Lung microvascular endothelial cell (primary cell): ENCODE measurements around the gene FAM3A. TPM values are rescaled to one million over a fixed set of nuclear protein-coding genes. Genes with fewer than 3 reads are reported as not detected.
"Not testable (repeated sequence)": the region's sequence is repeated elsewhere in the genome, so short reads cannot be mapped to it uniquely, and the experiment has no call there.

ENCODE experiments used
- DNase-seq, 2 donors: peaks; one replicate each; pipeline versions ENCODE4 v3.0.0 to v3.0.0-alpha.2; 2010; ENCODE audit warnings: low read depth in 2 of 2
- total RNA-seq: library from RNA; depleted of rRNA; stranded (reverse); fragments of >200 nt; gene quantifications from 2 replicates; pipeline ENCODE4 v1.2.1, GENCODE V29; 2014

Gene FAM3A, protein sequence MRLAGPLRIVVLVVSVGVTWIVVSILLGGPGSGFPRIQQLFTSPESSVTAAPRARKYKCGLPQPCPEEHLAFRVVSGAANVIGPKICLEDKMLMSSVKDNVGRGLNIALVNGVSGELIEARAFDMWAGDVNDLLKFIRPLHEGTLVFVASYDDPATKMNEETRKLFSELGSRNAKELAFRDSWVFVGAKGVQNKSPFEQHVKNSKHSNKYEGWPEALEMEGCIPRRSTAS
- 13.3 and 20.8 TPM in 2 replicates for total RNA-seq

DNA sequence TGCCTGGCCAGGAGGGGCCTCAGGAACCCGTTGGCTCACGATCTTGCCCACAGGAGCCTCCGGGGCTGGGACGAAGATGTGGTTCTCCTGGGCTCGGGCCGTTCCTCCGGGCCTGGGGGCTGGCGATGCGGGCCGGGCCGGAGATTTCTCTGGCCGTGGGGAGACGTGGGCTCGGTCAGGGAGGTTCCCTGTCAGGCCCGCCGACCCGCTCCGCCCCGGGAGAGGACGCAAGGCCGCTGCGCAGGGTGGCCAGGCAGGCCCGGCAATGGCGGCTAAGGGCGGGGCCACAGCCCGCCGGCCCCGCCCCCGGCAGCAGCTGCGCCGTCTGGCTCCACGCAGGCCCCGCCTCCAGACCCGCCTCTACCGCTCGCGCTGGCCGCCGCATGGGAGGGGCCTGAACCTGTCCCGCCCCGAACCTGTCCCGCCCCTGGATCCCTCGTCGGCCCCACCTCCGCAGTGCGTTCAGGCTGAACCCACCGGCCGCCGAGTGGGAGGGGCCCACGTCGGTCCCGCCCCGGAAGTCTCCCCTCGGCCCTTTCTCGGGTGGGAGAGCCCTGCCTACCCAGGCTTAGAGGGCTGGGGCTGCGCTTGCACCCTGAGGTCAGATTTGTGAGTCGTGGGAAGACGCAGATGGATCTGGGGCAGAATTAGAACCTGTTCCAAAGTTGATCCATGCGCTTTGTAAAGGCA is at the start of gene FAM3A:
Gene FAM3A, minus strand, starts transcription at position 267 of the 690 bp plus-strand sequence. CDS start 460 bp downstream, outside the sequence.
- peak; percentile 92 to 94 for DNase-seq

DNA sequence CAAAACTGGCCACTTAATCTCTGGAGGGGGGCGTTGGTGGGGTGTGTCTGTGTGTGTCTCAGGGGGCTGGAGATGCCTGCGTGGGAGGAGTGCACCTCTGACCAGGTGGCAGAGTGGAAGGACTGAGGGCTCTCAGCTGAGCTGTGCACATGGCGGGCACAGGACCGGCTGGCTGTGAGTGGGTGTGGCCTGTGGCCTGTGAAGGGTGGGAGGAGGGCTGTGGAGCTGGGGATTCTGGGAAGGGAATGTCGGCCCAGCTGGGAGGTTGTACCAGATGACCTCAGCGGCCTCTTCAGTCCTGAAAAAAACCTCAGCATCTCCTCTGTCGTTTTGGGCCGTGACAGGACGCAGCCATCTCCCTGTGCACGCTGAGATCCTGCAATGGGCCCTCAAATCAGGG is 46.3 kb upstream of the FAM3A start:
- DNase-seq: not testable (repeated sequence)

DNA sequence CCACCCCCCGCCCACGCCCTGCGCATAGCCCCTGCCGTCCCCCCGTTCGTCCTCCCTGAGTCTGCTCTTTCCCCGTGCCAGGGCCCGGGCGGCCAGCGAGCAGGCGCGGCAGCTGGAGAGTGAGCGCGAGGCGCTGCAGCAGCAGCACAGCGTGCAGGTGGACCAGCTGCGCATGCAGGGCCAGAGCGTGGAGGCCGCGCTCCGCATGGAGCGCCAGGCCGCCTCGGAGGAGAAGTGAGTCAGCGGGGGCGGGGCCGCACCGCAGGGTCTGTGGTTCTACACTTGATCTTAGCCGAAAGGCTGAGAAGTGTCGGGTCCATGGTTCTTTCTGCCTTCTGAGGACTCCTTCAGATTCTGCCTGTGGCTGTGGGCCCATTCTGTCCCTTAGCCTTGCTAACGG is 44.3 kb upstream of the FAM3A start:
- not testable (repeated sequence) for DNase-seq

DNA sequence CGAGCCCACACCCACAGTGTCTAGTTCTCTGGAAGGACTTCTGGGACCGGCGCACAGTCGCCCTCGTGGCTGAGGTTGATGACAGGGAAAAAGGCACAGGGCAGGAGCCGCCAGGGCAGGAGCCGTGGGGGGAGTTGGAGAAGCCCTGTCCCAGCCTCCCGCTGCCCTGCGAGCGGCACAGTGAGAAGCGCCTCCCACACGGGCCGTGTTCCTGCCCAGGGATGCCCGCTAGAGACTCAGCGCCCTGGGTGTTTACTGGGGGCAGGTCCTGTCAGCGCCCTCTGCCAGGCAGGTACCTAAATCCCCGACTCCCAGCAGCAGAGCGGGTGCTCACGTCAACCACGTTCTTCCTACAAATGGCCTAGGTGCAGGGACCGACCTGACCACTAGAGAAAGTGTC is 42.9 kb upstream of the FAM3A start:
- DNase-seq: not testable (repeated sequence)

DNA sequence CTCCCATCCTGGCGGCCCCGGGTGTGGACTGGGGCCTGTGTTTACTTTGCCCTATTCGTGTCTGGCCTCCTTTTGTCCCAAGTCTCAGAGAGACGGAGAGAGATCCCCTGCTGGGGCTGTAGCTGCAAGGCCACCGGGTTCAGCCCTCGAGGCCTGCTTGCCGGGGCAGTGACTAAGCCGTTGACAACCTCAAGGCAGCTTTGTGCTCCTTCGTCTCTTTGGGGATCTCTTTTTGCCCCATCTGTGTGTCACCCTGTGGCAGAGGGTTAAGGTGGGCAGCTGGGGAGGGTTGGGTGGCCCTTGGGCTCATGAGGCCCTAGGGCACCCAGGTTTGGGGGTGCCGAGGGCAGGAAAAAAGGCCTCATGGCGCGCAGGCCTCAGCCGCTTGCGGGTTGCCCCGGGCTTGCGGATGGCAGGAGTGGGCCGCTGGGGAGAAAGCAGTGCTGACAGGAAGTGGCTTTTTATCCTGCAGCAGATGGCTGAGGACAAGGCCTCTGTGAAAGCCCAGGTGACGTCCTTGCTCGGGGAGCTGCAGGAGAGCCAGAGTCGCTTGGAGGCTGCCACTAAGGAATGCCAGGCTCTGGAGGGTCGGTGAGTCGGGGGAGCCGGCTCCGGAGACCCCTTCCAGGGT is 42.1 kb upstream of the FAM3A start:
- DNase-seq: not testable (repeated sequence)

DNA sequence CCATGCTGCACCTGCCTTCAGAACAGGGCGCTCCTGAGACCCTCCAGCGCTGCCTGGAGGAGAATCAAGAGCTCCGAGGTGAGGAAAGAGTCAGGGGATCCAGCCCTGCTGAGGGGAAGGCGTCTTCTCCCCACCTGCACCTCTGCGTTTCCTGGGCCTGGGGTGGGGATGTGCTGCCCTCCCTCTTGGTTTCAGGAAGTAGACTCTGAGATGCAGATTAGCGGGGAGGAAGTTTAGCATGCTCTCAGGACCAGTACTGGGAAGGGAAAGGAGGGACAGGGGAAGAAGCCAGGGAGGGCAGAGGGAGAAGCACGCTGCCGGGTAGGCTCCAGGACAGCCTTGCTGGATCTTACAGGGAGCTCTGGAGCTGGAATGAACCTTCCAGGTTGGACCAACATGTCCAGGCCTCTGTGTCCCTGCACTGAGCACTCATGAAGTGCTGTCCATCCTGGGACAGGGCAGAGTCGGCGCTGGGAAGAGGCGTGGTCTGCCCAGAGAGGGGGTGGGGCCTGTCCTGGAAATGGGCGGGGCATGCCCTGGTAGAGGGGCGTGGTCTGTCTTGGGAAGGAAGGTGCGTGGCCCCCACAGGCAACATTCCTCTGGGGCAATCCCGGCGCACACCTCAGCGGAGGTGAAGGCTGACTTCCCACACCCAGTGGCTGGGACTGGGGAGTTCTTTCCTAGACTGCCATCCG is 36.2 kb upstream of the FAM3A start:
- DNase-seq: not testable (repeated sequence)

DNA sequence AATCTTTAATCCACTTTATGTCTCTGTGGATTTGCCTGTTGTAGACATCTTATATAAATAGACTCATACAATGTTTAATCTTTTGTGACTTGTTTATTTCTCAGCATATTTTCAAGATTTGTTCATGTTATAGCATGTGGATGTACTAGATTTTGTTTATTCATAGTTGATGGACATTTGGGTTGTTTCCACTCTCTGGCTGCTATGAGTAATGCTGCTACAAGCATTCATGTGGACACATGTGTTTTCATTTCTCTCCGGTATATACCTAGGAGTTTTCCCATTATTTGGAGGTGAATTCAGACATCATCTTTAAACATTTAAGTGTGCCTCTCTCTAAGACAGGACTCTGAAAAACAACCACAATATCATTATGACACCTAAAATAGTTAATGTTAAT is 33.7 kb upstream of the FAM3A start:
- no peak for DNase-seq

DNA sequence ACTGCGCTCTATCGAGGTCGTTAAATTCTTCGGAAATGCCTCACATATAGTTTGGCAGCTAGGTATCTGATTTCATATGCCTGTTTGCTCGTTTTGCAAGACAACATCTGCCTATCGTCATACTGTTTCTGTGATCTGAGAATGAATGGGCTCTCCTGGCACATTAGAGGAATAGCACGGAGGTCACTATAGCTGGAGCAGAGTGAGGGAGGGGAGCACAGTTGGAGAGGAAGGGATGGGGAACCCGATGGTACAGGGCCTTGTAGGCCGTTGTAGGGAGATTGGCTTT is 31.9 kb upstream of the FAM3A start:
- peak in 1 of 2 donors; percentile 37 for DNase-seq

DNA sequence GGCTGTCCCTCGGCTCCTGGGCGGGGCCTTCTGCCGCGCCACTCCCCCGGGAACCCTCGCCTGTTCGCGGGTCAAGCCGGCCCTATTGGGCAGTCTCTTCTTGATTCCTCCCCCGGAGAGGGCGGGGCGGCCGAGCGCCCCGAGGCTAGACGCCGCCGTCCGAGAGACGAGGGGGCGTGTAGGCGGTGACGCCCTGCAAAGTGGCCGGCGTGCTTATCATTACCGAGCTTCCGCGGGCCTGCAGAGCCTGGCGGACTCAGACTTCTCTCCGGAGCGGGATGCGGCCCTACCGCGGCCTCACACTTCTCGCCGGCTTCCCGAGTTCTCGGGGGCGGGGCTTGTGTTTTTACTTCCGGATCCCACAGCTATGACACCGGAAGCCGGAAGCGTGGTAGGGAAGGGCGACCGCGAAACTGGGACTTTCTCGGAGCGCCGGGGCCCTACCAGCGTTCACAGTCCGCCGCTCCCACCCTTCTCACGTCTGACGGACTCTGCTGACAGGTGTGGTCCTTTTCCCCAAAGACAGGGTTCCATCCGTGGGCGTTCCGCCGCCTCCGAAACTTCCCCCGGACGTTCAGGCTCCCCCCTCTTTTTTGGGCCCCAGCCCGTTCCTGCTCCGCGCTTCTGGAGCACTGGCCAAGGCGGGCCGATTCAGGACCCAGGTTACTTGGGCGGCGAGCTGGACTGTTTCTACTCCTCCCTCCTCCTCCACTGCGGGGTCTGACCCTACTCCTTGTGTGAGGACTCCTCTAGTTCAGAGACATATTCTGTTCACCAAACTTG is 31.4 kb upstream of the FAM3A start, which contains the start of gene IKBKG:
Gene IKBKG, plus strand, starts transcription at position 376 of the 783 bp plus-strand sequence. CDS start 4,383 bp downstream, outside the sequence.
- peak; percentile 91 to 93 for DNase-seq

DNA sequence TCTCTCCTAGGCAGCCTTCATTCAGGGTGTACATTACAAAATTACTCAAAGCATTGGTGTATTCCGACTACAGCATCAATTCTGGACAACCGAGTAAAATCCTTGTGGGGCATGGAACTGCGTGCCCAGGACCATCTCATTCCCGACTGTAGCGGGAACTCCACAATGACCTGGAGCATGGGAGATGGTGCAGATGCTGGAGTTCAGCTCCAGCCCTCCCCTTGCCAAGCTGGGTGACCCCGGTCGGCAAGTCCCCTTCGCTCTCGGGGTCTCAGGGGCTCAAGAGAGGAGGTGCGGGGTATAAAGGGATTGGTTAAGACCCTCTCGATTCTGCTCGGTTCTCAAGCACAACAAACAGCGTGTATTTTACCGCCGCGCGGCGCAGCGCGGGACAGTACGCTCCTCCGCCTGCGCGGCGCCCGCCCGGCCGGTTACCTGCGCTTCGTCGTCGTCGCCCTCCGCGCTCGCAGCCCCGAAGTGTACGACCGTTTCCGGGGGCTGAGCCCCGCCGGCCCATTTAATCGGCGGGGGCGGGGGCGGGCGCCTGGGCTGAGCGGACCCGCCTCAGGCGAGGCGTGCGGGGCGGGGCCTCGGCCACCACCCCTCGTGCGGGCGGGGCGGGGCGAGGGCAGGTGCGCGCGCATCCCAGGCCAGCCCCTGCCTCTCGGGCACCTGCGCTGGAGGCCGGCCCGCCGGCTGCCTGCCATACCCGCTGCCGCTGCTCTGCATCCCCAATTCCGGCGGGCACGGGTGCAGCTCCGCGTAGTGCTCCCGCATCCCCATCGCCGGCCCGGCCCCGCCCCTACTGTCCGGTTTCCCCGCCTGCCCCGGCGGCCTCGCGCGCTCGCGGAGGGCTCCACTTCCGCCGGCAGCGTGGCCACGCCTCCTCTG is 30.6 kb upstream of the FAM3A start, which contains the start of gene G6PD:
Gene G6PD, minus strand, starts transcription at position 493 of the 891 bp plus-strand sequence. CDS start 691 bp downstream, outside the sequence.
- DNase-seq: peak; percentile 66 to 74

DNA sequence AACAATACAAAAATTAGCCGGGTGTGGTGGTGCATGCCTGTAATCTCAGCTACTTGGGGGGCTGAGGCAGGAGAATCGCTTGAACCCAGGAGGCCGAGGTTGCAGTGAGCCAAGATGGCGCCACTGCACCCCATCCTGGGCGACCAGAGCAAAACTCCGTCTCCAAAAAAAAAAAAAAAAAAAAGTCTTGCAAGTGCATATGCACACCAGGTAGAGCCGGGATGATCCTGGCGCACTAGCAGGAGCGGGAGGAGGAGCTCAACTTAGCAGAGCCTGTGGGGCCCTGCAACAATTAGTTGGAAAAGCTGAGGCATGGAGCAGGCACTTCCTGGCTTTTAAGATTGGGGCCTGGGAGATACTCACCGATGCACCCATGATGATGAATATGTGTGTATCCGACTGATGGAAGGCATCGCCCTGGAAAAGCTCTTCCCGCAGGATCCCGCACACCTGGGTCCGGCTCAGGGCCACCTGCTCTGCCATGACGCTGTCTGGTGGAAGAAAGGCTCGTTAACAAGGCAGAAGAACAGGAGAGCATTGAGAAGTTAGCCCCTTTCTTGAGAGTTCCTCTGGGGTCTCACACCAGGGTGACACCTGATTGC is 29.7 kb upstream of the FAM3A start:
- no peak for DNase-seq

DNA sequence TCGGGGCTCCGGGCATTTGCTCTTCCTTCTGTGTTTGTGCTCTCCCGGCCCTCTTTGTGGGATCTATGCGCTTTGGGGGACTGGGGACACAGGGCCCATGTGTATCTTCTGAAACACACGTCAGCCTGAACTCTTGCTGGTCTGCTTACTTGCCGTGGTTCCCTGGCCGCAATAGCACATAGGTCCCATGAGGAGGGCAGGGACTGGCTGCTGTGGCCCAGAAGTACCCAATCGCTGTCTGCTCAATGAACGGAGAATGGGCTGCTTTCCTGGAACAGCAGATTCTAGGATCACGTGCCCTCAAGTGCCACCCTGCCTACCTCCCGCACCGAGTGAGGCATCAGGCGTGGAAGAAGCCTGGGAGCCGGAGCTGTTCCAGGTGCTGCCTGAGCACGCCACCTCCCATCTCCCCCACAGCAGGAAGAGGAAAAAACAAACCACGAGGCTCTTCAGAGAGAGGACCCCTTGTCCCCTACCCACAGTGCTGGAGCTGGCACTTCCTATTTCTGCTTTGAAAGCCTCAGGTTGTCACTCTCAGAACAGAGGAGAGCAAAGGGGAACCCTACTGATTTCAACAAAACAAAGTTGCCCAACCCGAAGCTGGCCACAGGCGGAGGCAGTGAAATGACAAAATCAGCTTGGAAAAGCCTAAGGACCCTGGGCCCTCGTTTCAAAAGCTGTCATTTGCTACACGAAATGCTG is 26.8 kb upstream of the FAM3A start:
- DNase-seq: peak in 1 of 2 donors; percentile 39

DNA sequence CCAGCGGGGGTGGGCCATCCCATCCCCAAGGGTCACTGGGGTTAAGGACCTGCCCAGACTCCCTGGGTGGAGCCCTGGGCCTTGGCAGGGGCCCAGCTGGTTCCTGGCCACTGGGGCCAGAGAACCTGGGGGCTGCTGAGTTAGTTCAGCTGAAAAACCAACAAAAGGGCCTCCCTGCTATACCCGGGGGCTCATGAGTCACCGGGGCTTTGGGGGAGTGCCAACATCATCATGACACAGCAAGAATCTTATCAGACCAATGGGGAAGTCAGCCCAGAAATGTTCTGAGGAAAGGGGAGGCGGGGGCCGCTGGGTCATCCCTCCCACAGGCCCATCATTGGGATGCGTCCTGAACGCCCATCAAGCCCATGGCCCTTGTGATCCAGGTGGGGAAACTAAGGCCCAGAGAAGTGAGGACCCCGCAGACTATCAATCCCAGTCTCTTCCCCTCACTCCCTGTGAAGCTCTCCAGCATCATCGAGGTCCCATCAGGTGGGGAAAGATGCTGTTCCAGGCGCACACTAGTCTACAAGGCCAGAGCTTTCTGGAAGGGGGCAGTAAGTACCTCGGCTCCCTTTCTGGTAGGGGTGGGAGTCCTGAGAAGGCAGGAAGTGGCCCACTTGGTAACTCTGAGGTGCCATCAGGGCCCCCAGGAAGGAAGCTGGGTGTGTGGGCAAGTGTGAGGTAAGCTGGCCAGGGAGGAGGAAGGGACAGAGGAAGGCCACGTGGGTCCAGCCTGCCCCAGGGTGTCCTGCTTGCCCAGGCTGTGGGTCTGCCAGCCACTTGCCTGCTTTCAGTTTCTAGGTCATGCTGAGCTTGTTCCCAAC is 26.1 kb upstream of the FAM3A start:
- DNase-seq: peak; percentile 92 to 93

DNA sequence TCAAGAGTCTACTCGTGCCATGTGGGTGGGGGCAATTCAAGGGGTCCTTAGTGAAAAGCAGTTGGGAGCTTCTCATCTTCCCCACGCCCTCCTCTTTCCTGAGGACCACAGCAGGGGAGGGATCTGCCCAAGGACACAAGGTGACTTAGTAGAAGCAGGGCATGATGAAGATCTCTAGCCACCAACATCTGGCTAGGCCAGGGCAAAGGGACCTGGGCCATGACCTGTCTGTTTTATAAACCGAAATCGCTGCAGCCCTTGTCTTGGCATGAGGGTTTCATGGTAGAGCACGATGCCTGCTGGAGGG is 25.5 kb upstream of the FAM3A start:
- no peak for DNase-seq

DNA sequence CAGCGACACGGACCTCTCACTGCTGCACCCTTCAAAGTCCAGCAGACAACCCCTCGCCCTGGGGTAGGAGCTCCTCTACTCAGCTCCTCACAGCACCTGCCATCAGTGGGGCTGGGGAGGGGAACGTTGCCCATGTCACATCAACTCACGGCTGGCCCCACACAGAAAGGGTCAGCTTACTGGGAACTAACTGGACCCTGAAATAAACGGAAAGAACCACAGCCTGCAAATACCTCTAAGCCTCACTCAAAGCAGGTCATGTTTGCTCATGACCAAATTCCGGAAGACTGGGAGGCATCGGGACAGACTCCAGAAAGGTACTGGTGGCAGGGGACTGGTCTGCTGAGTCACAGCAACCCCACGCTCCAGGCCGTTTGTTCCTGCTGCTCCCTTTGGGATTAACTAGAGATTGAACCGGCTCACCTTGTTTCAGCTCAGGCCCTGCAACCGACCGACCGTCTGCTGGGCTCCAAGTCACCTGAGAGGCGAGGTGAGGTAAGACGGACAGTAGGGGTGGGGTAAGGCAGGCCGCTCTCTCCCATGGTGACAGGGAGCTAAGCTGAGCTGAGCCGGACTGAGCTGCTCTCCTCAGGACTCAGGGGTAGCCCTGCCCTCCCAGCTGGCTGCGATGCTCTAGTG is 25.0 kb upstream of the FAM3A start:
- DNase-seq: peak in 1 of 2 donors; percentile 29

DNA sequence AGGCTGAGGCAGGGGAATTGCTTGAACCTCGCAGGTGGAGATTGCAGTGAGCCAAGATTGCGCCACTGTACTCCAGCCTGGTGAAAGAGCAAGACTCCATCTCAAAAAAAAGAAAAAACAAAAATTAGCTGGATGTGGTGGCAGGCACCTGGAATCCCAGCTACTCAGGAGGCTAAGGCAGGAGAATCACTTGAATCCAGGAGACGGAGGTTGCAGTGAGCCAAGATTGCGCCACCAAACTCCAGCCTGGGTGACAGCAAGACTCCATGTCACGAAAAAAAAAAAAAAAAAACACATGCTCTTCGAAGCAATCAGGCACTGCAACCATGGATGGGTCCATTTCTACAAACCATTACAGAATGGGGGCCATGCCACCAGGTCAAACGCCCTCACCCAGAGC is 24.3 kb upstream of the FAM3A start:
- DNase-seq: not testable (repeated sequence)

DNA sequence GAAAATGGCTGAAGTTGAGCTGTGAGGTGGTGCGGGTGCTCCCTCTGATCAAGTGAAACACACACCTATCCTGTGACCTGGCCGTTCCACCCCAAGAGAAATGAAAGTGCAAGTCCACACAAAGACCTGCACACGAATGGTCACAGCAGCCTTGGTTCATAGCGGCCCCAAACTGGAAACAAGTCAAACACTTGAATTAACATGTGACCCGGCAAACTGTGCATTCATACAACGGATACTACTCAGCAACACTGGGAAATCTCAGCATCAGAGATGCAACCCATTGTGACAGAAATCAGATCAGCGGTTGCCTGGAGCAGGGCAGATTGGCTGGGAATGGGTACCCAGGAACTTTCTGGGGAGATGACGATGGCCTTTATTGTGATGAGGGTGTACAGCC is 23.0 kb upstream of the FAM3A start:
- no peak for DNase-seq

DNA sequence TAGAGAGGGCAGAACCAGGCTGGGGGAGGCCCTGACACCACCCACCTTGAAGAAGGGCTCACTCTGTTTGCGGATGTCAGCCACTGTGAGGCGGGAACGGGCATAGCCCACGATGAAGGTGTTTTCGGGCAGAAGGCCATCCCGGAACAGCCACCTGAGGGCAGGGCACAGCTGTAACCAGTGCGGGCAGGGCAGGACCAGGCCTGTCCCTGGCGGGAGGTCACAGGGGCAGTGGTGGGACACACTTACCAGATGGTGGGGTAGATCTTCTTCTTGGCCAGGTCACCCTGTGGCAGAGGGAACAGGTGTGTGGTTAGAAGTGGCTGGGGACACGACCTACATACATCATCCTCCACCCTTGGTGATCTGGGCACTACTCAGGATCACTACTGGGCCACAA is 19.9 kb upstream of the FAM3A start:
- no peak for DNase-seq
